Panc1 (cell line): Measurements from ENCODE around the gene HCAR2. TPM values are rescaled to one million over a fixed set of nuclear protein-coding genes. Genes with fewer than 3 reads are reported as not detected.
"Not testable (repeated sequence)": the region's sequence is repeated elsewhere in the genome, so short reads cannot be mapped to it uniquely, and the experiment has no call there.

Experiments used
- ATAC-seq: fragments of 200-7000 bp; cut with Tn5 transposase; 2 replicates; pipeline ENCODE4 v1.9.1; 2020; ENCODE audit warnings: mild to moderate bottlenecking, moderate library complexity
- BruUV-seq: library from RNA; stranded (reverse); fragments of 400-500 nt; replicated peaks from 2 replicates; lab custom pipeline; 2021; lab: Mats Ljungman, UMichigan
- CTCF ChIA-PET: fragments of 300-600 bp; sonication (Branson Sonifier 250); formaldehyde crosslinking; loops from one replicate; lab custom pipeline; 2022; ENCODE audit warnings: antibody characterized with exemption; lab: Charles Lee
- POLR2A ChIA-PET: fragments of 300-600 bp; sonication (Branson Sonifier 250); formaldehyde crosslinking; loops from one replicate; lab custom pipeline; 2022; ENCODE audit warnings: antibody characterized with exemption; lab: Charles Lee
- DNase-seq: peaks from one replicate; pipeline ENCODE4 v3.0.0-alpha.2; 2010; ENCODE audit warnings: low read depth, low spot score
- H3K27ac ChIP-seq: 2 replicates; pipeline ENCODE4 v1.5.1; 2011; ENCODE audit warnings: mild to moderate bottlenecking, low read length, inconsistent platforms
- H3K27me3 ChIP-seq: fragments of 200-500 bp; sonication (Bioruptor generic); 2 replicates; pipeline ENCODE4 v1.6.0; 2014; ENCODE audit warnings: low read length, inconsistent platforms; ENCODE audit not compliant: control insufficient read depth, insufficient read depth
- H3K36me3 ChIP-seq: fragments of 200-500 bp; sonication (Bioruptor generic); 2 replicates; pipeline ENCODE4 v1.5.1; 2014; ENCODE audit warnings: inconsistent platforms, mild to moderate bottlenecking, low read length, moderate library complexity; ENCODE audit not compliant: control insufficient read depth, insufficient read depth
- H3K4me1 ChIP-seq: 2 replicates; pipeline ENCODE4 v1.5.1; 2011; ENCODE audit warnings: inconsistent platforms, mild to moderate bottlenecking, low read length, moderate library complexity; ENCODE audit not compliant: control insufficient read depth, insufficient read depth
- H3K4me3 ChIP-seq, 2 experiments: 2 replicates each; pipeline ENCODE4 v1.5.1; 2011 to 2012; ENCODE audit warnings: low read depth in 2 of 2, low read length in 2 of 2, mild to moderate bottlenecking in 2 of 2, inconsistent platforms in 1 of 2, moderate library complexity in 1 of 2
- H3K9me3 ChIP-seq: fragments of 200-500 bp; sonication (Bioruptor generic); 2 replicates; pipeline ENCODE4 v1.5.1; 2014; ENCODE audit warnings: low read depth, mild to moderate bottlenecking, inconsistent platforms, low read length, moderate library complexity; ENCODE audit not compliant: control insufficient read depth, insufficient read depth
- POLR2AphosphoS5 ChIP-seq: IDR thresholded peaks from 2 replicates; pipeline ENCODE4 v1.6.1; 2012; ENCODE audit warnings: mild to moderate bottlenecking, low read depth, low read length, moderate library complexity
- REST ChIP-seq, 2 experiments: IDR thresholded peaks; 2 replicates each; pipeline ENCODE4 v1.6.1; 2011 to 2012; ENCODE audit warnings: low read depth in 2 of 2, control low read depth in 1 of 2, low read length in 1 of 2, mild to moderate bottlenecking in 1 of 2, moderate library complexity in 1 of 2; ENCODE audit not compliant: insufficient read depth in 1 of 2
- SIN3A ChIP-seq: IDR thresholded peaks from 2 replicates; pipeline ENCODE4 v1.6.1; 2012; ENCODE audit warnings: low read depth, mild to moderate bottlenecking, low read length, moderate library complexity, borderline replicate concordance; ENCODE audit not compliant: insufficient read depth
- TCF7L2 ChIP-seq: IDR thresholded peaks from 2 replicates; pipeline ENCODE4 v1.6.1; 2011; ENCODE audit warnings: mild to moderate bottlenecking, low read depth, low read length, inconsistent platforms
- in situ Hi-C: cut with HindIII; loops from 2 replicates; pipeline ENCODE4 v1.10.0; 2016; ENCODE audit warnings: low sequenced_read_pairs, low pct_unique_long_range_greater_than_20kb
- intact Hi-C: fragments of 100-400 bp; cut with micrococcal nuclease; formaldehyde crosslinking; loops from one replicate; pipeline ENCODE4 v1.10.0; 2022; ENCODE audit not compliant: unreplicated experiment
- total RNA-seq: library from RNA; stranded (reverse); gene quantifications from one replicate; pipeline ENCODE4 v1.2.1, GENCODE V29; 2021; ENCODE audit not compliant: unreplicated experiment
- TF ChIP-seq, protein P1 (sequence below): fragments of 450-650 bp; IDR thresholded peaks from 2 replicates; pipeline ENCODE4 v1.5.1; 2017; ENCODE audit warnings: mild to moderate bottlenecking

The HCAR2 gene
- total RNA-seq, 1 experiment from 2014 or later = not detected

DNA sequence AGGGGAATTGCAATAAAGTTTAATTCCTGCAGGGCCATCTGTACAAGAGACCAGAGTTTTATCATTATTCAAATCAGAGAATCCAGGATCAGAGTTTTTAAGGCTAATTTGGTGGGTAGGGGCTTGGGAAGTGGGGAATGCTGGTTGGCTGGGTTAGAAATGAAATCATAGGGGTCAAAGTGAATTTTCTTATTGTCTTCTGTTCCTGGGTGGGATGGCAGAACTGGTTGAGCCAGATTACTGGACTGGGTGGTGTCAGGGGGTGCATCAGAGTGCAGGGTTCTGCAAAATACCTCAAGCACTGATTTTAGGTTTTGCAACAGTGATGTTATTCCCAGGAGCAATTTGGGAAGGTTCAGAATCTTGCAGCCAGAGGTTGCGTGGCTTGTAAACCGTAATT, 6.2 kb downstream of the HCAR2 start:
- ATAC-seq, intact Hi-C loops, H3K4me1 ChIP-seq, H3K27ac ChIP-seq, H3K36me3 ChIP-seq, in situ Hi-C loops, POLR2A ChIA-PET, BruUV-seq, H3K27me3 ChIP-seq, CTCF ChIA-PET, H3K4me3 ChIP-seq, H3K9me3 ChIP-seq, DNase-seq: not testable (repeated sequence)

DNA sequence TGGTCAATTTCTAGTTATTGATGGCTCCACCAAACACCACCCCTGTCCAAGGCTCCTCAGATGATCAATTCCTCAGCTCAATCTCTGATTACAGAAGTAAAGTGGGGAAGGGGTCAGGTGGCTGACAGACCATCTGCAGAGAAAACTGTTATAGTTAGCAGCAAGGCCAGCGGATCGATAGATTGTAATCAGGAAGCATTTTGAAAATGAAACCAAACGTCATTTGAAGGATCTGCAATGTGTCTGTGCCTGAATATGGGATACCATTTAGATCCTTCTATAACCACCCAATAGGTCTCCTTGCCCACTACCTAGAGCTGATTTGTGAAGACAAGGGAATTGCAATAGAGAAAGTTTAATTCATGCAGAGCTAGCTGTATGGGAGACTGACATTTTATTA, 11.6 kb downstream of the HCAR2 start:
- ChIA-PET CTCF (no interaction called here), POLR2A (no interaction called here)
- ATAC-seq = no peak
- intact Hi-C loops = no loop called here
- no TSS peak for BruUV-seq
- DNase-seq = no peak
- TF ChIP-seq TCF7L2 = no peak
- no peak for TF ChIP-seq POLR2AphosphoS5
- TF ChIP-seq REST (IDR thresholded peaks at IDR 0.05; ENCODE audit: insufficient read depth in 1 of 2, low read depth in 2 of 2, low read length in 1 of 2) = no peak
- no peak for TF ChIP-seq SIN3A
- TF ChIP-seq, protein P1, sequence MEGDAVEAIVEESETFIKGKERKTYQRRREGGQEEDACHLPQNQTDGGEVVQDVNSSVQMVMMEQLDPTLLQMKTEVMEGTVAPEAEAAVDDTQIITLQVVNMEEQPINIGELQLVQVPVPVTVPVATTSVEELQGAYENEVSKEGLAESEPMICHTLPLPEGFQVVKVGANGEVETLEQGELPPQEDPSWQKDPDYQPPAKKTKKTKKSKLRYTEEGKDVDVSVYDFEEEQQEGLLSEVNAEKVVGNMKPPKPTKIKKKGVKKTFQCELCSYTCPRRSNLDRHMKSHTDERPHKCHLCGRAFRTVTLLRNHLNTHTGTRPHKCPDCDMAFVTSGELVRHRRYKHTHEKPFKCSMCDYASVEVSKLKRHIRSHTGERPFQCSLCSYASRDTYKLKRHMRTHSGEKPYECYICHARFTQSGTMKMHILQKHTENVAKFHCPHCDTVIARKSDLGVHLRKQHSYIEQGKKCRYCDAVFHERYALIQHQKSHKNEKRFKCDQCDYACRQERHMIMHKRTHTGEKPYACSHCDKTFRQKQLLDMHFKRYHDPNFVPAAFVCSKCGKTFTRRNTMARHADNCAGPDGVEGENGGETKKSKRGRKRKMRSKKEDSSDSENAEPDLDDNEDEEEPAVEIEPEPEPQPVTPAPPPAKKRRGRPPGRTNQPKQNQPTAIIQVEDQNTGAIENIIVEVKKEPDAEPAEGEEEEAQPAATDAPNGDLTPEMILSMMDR = no peak
- H3K36me3 ChIP-seq = no peaks in the 10 kb centered on the region
- no peaks in the 10 kb centered on the region for H3K9me3 ChIP-seq
- H3K27me3 ChIP-seq = no peaks in the 10 kb centered on the region
- in situ Hi-C loops = no loop called here
- no peak overlapping the region for H3K4me3 ChIP-seq
- no peak overlapping the region for H3K27ac ChIP-seq
- H3K4me1 ChIP-seq = no peaks in the 10 kb centered on the region

DNA sequence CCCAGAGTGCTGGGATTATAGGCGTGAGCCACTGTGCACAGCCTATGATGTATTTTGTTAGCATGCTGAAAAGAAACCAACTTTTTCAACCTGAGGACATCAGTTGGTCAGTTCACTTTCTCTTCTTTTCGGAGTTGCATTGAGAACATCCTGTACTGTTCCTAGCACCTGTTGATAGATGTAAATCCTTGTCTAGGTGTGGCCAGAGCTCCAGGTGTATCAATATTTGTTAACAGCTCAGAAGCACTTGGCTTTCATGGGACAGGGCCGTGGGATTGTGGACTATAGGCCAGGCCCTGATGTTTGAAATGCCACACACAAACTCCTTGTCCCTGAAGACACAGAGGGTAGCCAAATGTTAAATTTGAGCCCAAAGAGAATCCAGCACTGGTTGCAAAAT, 14.9 kb downstream of the HCAR2 start:
- ChIA-PET POLR2A (interaction anchor here (0.6 kb wide), 1 partner anchor 23 kb away, joined by 4 read pairs; no protein-coding TSS in a partner anchor), CTCF (no interaction called here)
- Histone ChIP-seq H3K4me1 (no peaks in the 10 kb centered on the region), H3K27ac (no peak overlapping the region), H3K9me3 (no peaks in the 10 kb centered on the region), H3K36me3 (no peaks in the 10 kb centered on the region), H3K4me3 (no peak overlapping the region), H3K27me3 (no peaks in the 10 kb centered on the region)
- TF ChIP-seq TCF7L2 (no peak), REST (IDR thresholded peaks at IDR 0.05; ENCODE audit: insufficient read depth in 1 of 2, low read depth in 2 of 2, low read length in 1 of 2) (no peak), SIN3A (no peak), POLR2AphosphoS5 (no peak)
- TF ChIP-seq, protein P1 = no peak
- intact Hi-C loops (no loop called here), in situ Hi-C loops (no loop called here)
- ATAC-seq (no peak), DNase-seq (no peak)
- no TSS peak for BruUV-seq
